ENCODE data around the gene SLC9A7. TPM values are rescaled to one million over a fixed set of nuclear protein-coding genes. Genes with fewer than 3 reads are reported as not detected.

The SLC9A7 gene
- total RNA-seq, 1 experiment from 2014 or later = 74.3 TPM

- CTCF ChIA-PET = no interaction called here
- DNase-seq (no peak), ATAC-seq (no peak)
Measured at GRCh38 chrX:46647251-46647650, 111.7 kb downstream of the SLC9A7 start.

GRCh38 chrX:46645614-46646013 lies 113.3 kb downstream of the SLC9A7 start:
- intact Hi-C loops (cut with micrococcal nuclease) = no loop called here
- BruUV-seq (replicated peaks) = no TSS peak
- Histone ChIP-seq H3K27ac (ENCODE audit: low read length) (no peak overlapping the region), H3K9ac (ENCODE audit: low read length) (no peak overlapping the region), H3K9me3 (ENCODE audit: low read length) (no peaks in the 10 kb centered on the region), H3F3A (ENCODE audit: low read length, unreplicated experiment) (no peaks in the 10 kb centered on the region), H2AFZ (ENCODE audit: low read length) (no peak overlapping the region), H4K20me1 (ENCODE audit: low read length) (no peaks in the 10 kb centered on the region), H3K79me2 (ENCODE audit: low read length) (no peaks in the 10 kb centered on the region), H3K4me2 (ENCODE audit: low read length) (no peak overlapping the region), H3K27me3 (ENCODE audit: low read length) (no peaks in the 10 kb centered on the region), H3K4me3 (ENCODE audit: low read length) (no peak overlapping the region), H3K36me3 (ENCODE audit: low read depth, low read length) (peaks cover 18% of the 10 kb centered on the region), H3K9me2 (replicated peaks; ENCODE audit: low read length) (no peaks in the 10 kb centered on the region), H3K4me1 (ENCODE audit: insufficient read depth, low read length) (no peaks in the 10 kb centered on the region)
- ChIA-PET CTCF (no interaction called here), POLR2A (ENCODE audit: unreplicated experiment) (no interaction called here)
- ATAC-seq (no peak), DNase-seq (no peak)
- TF ChIP-seq CTCF (conservative IDR thresholded peaks at IDR 0.05; ENCODE audit: low read depth, low read length) = no peak
- TF ChIP-seq EZH2phosphoT487 (IDR thresholded peaks at IDR 0.05; ENCODE audit: borderline replicate concordance, low read length) = no peak
- no peak for TF ChIP-seq EZH2 (IDR thresholded peaks at IDR 0.05; ENCODE audit: low read length, unreplicated experiment)

More at GRCh38 chrX:46647251-46647650, 111.7 kb downstream of the SLC9A7 start:
- peaks cover 18% of the 10 kb centered on the region for H3K36me3 ChIP-seq (ENCODE audit: low read depth, low read length)
- no peaks in the 10 kb centered on the region for H4K20me1 ChIP-seq (ENCODE audit: low read length)
- intact Hi-C loops (cut with micrococcal nuclease) = no loop called here
- H3K79me2 ChIP-seq (ENCODE audit: low read length) = no peaks in the 10 kb centered on the region
- POLR2A ChIA-PET (ENCODE audit: unreplicated experiment) = no interaction called here
- H3K4me1 ChIP-seq (ENCODE audit: insufficient read depth, low read length) = no peaks in the 10 kb centered on the region
- H3K4me2 ChIP-seq (ENCODE audit: low read length) = no peak overlapping the region
- no peak overlapping the region for H3K4me3 ChIP-seq (ENCODE audit: low read length)
- H3K9me2 ChIP-seq (replicated peaks; ENCODE audit: low read length) = no peaks in the 10 kb centered on the region
- no peaks in the 10 kb centered on the region for H3F3A ChIP-seq (ENCODE audit: low read length, unreplicated experiment)
- TF ChIP-seq EZH2phosphoT487 (IDR thresholded peaks at IDR 0.05; ENCODE audit: borderline replicate concordance, low read length) (no peak), CTCF (conservative IDR thresholded peaks at IDR 0.05; ENCODE audit: low read depth, low read length) (no peak), EZH2 (IDR thresholded peaks at IDR 0.05; ENCODE audit: low read length, unreplicated experiment) (no peak)
- H2AFZ ChIP-seq (ENCODE audit: low read length) = no peak overlapping the region
- H3K9me3 ChIP-seq (ENCODE audit: low read length) = no peaks in the 10 kb centered on the region
- BruUV-seq (replicated peaks) = TSS peak; percentile 13
- no peak overlapping the region for H3K27ac ChIP-seq (ENCODE audit: low read length)
- no peak overlapping the region for H3K9ac ChIP-seq (ENCODE audit: low read length)
- no peaks in the 10 kb centered on the region for H3K27me3 ChIP-seq (ENCODE audit: low read length)

- DNase-seq (no peak), ATAC-seq (no peak)
- H3K79me2 ChIP-seq (ENCODE audit: low read length) = no peaks in the 10 kb centered on the region
- H3K4me1 ChIP-seq (ENCODE audit: insufficient read depth, low read length) = no peaks in the 10 kb centered on the region
- TF ChIP-seq EZH2 (IDR thresholded peaks at IDR 0.05; ENCODE audit: low read length, unreplicated experiment) = no peak
- TF ChIP-seq CTCF (conservative IDR thresholded peaks at IDR 0.05; ENCODE audit: low read depth, low read length) = no peak
- no peak for TF ChIP-seq EZH2phosphoT487 (IDR thresholded peaks at IDR 0.05; ENCODE audit: borderline replicate concordance, low read length)
- H2AFZ ChIP-seq (ENCODE audit: low read length) = no peak overlapping the region
- no peak overlapping the region for H3K27ac ChIP-seq (ENCODE audit: low read length)
- ChIA-PET CTCF (no interaction called here), POLR2A (ENCODE audit: unreplicated experiment) (no interaction called here)
- H3K36me3 ChIP-seq (ENCODE audit: low read depth, low read length) = peaks cover 17% of the 10 kb centered on the region
- H3K27me3 ChIP-seq (ENCODE audit: low read length) = no peaks in the 10 kb centered on the region
- no peaks in the 10 kb centered on the region for H3K9me3 ChIP-seq (ENCODE audit: low read length)
- H3F3A ChIP-seq (ENCODE audit: low read length, unreplicated experiment) = no peaks in the 10 kb centered on the region
- no peaks in the 10 kb centered on the region for H3K9me2 ChIP-seq (replicated peaks; ENCODE audit: low read length)
- H3K4me3 ChIP-seq (ENCODE audit: low read length) = no peak overlapping the region
- BruUV-seq (replicated peaks) = no TSS peak
- intact Hi-C loops (cut with micrococcal nuclease) = no loop called here
- H3K4me2 ChIP-seq (ENCODE audit: low read length) = no peak overlapping the region
- H3K9ac ChIP-seq (ENCODE audit: low read length) = no peak overlapping the region
- no peaks in the 10 kb centered on the region for H4K20me1 ChIP-seq (ENCODE audit: low read length)
Measured at GRCh38 chrX:46643636-46644035, 115.3 kb downstream of the SLC9A7 start.

Data from PC-3 (cell line).